ENCODE data around the gene ADD2.

GRCh38 chr2:70656421-70657010 is 111.5 kb downstream of the ADD2 start:
- TF ChIP-seq CTCF (conservative IDR thresholded peaks at IDR 0.05) (no peak), EZH2 (IDR thresholded peaks at IDR 0.05; ENCODE audit: low read depth) (no peak)

Measured in PC-9 (cell line).